RCC 7860 (cell line): ENCODE results near the gene CALU.

Experiments
- DNase-seq: peaks from one replicate; pipeline ENCODE4 v3.0.0-alpha.2; 2015; ENCODE audit warnings: low spot score
- FAIRE-seq: peaks from 2 replicates; lab custom pipeline; 2012; peaks lifted over from hg19 to GRCh38; lab: Jason Lieb, UNC

CALU gene

GRCh38 chr7:128739048-128739962, at the start of gene CALU:
CALU (plus strand) TSS chr7:128739359; CDS start chr7:128748584, 9,225 bp downstream.
- peak; percentile 82 for FAIRE-seq
- DNase-seq: peak; percentile 95

GRCh38 chr7:128691227-128691626, 47.9 kb upstream of the CALU start:
- DNase-seq: no peak
- FAIRE-seq: no peak

GRCh38 chr7:128692623-128693270, 46.4 kb upstream of the CALU start:
- FAIRE-seq (no peak), DNase-seq (no peak)

- no peak for DNase-seq
- no peak for FAIRE-seq
Observed at GRCh38 chr7:128693373-128694015, 45.7 kb upstream of the CALU start.

- FAIRE-seq (no peak), DNase-seq (no peak)
Observed at GRCh38 chr7:128694738-128695137, 44.4 kb upstream of the CALU start.

GRCh38 chr7:128697302-128697905, 41.8 kb upstream of the CALU start:
- FAIRE-seq: no peak
- no peak for DNase-seq

GRCh38 chr7:128699196-128699712, 39.9 kb upstream of the CALU start:
- DNase-seq: no peak

GRCh38 chr7:128699895-128700294, 39.3 kb upstream of the CALU start:
- FAIRE-seq (no peak), DNase-seq (no peak)

More at GRCh38 chr7:128699196-128699712, 39.9 kb upstream of the CALU start:
- no peak for FAIRE-seq

- DNase-seq (no peak), FAIRE-seq (no peak)
Observed at GRCh38 chr7:128701062-128701785, 37.9 kb upstream of the CALU start.

GRCh38 chr7:128703609-128704241, 35.4 kb upstream of the CALU start:
- FAIRE-seq: no peak
- DNase-seq: no peak

- DNase-seq: no peak
- no peak for FAIRE-seq
Observed at GRCh38 chr7:128705891-128706333, 33.2 kb upstream of the CALU start.

GRCh38 chr7:128707752-128708151, 31.4 kb upstream of the CALU start:
- FAIRE-seq (no peak), DNase-seq (no peak)

- DNase-seq (no peak), FAIRE-seq (no peak)
Observed at GRCh38 chr7:128708235-128708634, 30.9 kb upstream of the CALU start.

- DNase-seq (no peak), FAIRE-seq (no peak)
Observed at GRCh38 chr7:128708824-128709223, 30.3 kb upstream of the CALU start.

GRCh38 chr7:128710481-128710880, 28.7 kb upstream of the CALU start:
- FAIRE-seq: no peak
- no peak for DNase-seq

- FAIRE-seq: no peak
- peak; percentile 54 for DNase-seq
Observed at GRCh38 chr7:128713794-128714193, 25.4 kb upstream of the CALU start.

- FAIRE-seq (no peak), DNase-seq (no peak)
Observed at GRCh38 chr7:128714701-128715495, 24.3 kb upstream of the CALU start.

- FAIRE-seq: no peak
- DNase-seq: no peak
Observed at GRCh38 chr7:128718967-128719642, 20.1 kb upstream of the CALU start.
